Measurements from ENCODE around the gene MAPRE3.

MAPRE3 gene

DNA sequence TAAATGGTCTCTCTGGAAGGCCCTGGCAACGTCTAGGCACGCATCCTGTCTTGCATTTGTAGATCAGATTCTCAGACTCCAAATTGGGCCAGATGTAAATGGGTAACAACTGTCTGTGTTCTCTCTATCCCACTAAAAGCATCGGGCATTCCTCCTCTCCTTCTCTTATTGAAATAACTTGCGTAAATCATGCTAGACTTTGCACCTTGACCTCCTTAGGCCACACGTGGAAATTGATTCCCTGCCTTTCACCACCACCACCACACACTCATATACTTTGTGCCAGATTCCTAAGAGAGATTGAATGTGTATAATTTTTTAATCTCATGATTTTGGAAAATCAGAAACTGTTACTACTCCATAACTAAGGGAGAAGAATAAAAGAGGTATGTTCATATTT, 21.3 kb downstream of the MAPRE3 start:
- Histone ChIP-seq H3K4me3 (ENCODE audit: low read depth, low read length) (no peak overlapping the region), H3K36me3 (ENCODE audit: control insufficient read depth, insufficient read depth, low read length) (no peaks in the 10 kb centered on the region), H3K4me1 (ENCODE audit: control insufficient read depth, insufficient read depth, low read length) (no peaks in the 10 kb centered on the region), H3K9ac (ENCODE audit: low read depth, low read length) (no peak overlapping the region), H3K27me3 (ENCODE audit: control insufficient read depth, insufficient read depth, low read length) (no peaks in the 10 kb centered on the region), H3K9me3 (ENCODE audit: control insufficient read depth, insufficient read depth, low read length) (no peaks in the 10 kb centered on the region)

DNA sequence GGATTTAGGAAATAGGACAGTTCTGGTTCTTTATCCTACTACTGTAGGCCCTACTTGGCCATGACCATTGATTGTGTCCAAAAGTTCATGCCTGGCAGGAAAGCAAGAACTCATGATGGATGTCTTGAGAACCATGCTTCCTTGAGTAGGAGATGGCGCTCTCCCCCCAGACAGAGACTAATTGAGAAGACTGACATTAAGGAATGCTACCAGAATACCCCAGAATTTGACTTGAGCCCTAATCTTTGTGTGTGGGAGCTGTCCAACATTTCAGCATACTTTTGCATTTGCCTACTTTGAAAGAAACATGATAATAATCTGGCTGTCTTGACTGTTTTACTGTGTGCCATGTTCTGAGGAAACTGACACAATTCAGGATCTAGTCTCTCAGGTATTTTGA, 23.3 kb downstream of the MAPRE3 start:
- Histone ChIP-seq H3K4me3 (ENCODE audit: low read depth, low read length) (no peak overlapping the region), H3K27me3 (ENCODE audit: control insufficient read depth, insufficient read depth, low read length) (no peaks in the 10 kb centered on the region), H3K4me1 (ENCODE audit: control insufficient read depth, insufficient read depth, low read length) (no peaks in the 10 kb centered on the region), H3K9ac (ENCODE audit: low read depth, low read length) (no peak overlapping the region), H3K36me3 (ENCODE audit: control insufficient read depth, insufficient read depth, low read length) (no peaks in the 10 kb centered on the region), H3K9me3 (ENCODE audit: control insufficient read depth, insufficient read depth, low read length) (no peaks in the 10 kb centered on the region)

DNA sequence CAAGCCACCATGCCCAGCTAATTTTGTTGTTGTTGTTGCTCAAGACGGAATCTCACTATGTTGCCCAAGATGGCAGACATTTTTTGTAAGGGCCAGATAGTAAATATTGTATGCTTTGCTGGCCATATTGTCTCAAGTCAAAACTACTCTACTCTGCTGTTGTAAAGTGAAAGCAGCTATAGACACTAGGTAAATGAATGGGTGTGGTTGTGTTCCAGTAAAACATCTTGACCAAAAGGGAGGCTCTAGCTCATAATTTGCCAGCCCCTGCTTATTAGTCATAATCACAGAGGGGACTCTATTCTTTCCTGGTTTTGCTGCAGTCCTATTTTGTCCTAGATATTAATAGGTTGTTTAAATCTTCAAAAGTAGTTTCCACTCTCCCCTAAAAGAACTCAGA, 24.5 kb downstream of the MAPRE3 start:
- H3K9ac ChIP-seq (ENCODE audit: low read depth, low read length), result no peak overlapping the region
- no peaks in the 10 kb centered on the region for H3K4me1 ChIP-seq (ENCODE audit: control insufficient read depth, insufficient read depth, low read length)
- no peak overlapping the region for H3K4me3 ChIP-seq (ENCODE audit: low read depth, low read length)
- H3K9me3 ChIP-seq (ENCODE audit: control insufficient read depth, insufficient read depth, low read length), result no peaks in the 10 kb centered on the region
- H3K27me3 ChIP-seq (ENCODE audit: control insufficient read depth, insufficient read depth, low read length), result no peaks in the 10 kb centered on the region
- H3K36me3 ChIP-seq (ENCODE audit: control insufficient read depth, insufficient read depth, low read length), result no peaks in the 10 kb centered on the region

DNA sequence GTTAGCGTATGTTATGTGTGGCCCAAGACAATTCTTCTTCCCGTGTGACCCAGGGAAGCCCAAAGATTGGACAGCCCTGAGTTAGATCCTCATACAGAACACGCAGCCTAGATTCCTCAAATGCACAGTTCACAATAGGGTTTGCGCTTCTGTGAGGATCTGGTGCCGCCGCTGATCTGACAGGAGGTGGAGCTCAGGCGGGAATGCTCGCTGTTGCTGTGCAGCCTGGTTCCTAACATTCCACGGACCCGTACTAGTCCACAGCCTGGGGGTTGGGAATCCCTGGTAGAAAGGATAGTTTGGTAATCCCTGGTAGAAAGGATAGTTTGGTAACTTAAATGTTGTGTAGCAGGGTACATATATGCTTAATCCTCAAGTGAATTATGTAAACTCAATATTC, 27.0 kb downstream of the MAPRE3 start:
- Histone ChIP-seq H3K4me3 (ENCODE audit: low read depth, low read length) (no peak overlapping the region), H3K9me3 (ENCODE audit: control insufficient read depth, insufficient read depth, low read length) (no peaks in the 10 kb centered on the region), H3K36me3 (ENCODE audit: control insufficient read depth, insufficient read depth, low read length) (no peaks in the 10 kb centered on the region), H3K4me1 (ENCODE audit: control insufficient read depth, insufficient read depth, low read length) (no peaks in the 10 kb centered on the region), H3K27me3 (ENCODE audit: control insufficient read depth, insufficient read depth, low read length) (no peaks in the 10 kb centered on the region), H3K9ac (ENCODE audit: low read depth, low read length) (no peak overlapping the region)

DNA sequence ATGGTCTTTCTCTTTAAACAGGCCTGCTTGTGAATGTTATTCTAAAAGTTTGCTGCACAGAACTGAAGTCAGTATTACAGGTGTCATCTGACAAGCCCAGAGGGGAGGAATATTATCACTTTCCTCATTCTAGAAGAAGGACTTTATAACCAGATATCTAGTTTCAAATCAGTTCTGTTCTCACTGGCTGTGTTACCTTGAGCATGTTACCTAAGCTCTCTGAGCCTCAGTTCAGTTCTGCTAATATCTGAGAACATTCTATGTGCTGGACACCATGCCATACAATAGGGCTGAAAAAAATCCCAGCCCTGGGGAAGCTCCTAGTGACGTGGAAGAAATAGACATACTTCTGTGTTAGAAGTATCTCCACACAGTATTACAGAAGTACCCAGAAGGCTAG, 27.9 kb downstream of the MAPRE3 start:
- Histone ChIP-seq H3K36me3 (ENCODE audit: control insufficient read depth, insufficient read depth, low read length) (no peaks in the 10 kb centered on the region), H3K9me3 (ENCODE audit: control insufficient read depth, insufficient read depth, low read length) (no peaks in the 10 kb centered on the region), H3K4me1 (ENCODE audit: control insufficient read depth, insufficient read depth, low read length) (no peaks in the 10 kb centered on the region), H3K4me3 (ENCODE audit: low read depth, low read length) (no peak overlapping the region), H3K27me3 (ENCODE audit: control insufficient read depth, insufficient read depth, low read length) (no peaks in the 10 kb centered on the region), H3K9ac (ENCODE audit: low read depth, low read length) (no peak overlapping the region)

DNA sequence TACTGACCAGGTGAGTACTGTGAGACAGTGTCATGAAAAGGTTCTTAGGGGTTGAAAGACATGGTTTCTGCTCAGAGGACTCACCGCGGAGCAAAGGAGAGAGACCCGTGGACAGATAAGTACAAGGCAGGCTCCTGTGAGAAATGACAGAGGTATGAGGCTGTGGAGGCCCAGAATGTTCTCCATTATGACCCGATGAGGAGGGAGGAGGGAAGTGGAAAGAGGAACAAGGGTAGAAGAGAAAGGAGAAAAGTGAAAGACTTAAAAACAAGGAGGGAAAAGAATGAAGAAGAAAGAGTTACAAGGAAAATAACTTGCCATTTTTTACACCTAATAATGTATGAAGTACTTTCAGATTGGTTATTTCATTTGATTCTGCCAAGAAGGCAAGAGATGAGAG, 29.8 kb downstream of the MAPRE3 start:
- Histone ChIP-seq H3K36me3 (ENCODE audit: control insufficient read depth, insufficient read depth, low read length) (no peaks in the 10 kb centered on the region), H3K4me3 (ENCODE audit: low read depth, low read length) (no peak overlapping the region), H3K9ac (ENCODE audit: low read depth, low read length) (no peak overlapping the region), H3K27me3 (ENCODE audit: control insufficient read depth, insufficient read depth, low read length) (no peaks in the 10 kb centered on the region), H3K9me3 (ENCODE audit: control insufficient read depth, insufficient read depth, low read length) (no peaks in the 10 kb centered on the region), H3K4me1 (ENCODE audit: control insufficient read depth, insufficient read depth, low read length) (no peaks in the 10 kb centered on the region)

DNA sequence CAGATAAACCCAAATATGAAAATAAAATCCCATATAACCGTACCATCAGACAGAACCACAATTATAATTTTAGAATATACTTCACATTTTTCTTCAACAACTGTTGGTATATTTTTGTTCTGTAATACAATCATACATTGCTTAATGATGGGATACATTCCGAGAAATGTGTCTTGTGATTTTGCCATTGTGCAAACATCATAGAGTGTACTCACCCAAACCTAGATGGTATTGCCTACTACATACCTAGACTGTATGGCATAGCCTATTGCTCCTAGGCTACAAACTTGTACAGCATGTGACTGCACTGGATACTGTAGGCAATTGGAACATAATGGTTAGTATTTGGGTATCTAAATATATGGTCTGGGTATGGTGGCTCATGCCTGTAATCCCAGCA, 30.6 kb downstream of the MAPRE3 start:
- H3K4me1 ChIP-seq (ENCODE audit: control insufficient read depth, insufficient read depth, low read length), result no peaks in the 10 kb centered on the region
- no peaks in the 10 kb centered on the region for H3K36me3 ChIP-seq (ENCODE audit: control insufficient read depth, insufficient read depth, low read length)
- H3K9ac ChIP-seq (ENCODE audit: low read depth, low read length), result no peak overlapping the region
- H3K9me3 ChIP-seq (ENCODE audit: control insufficient read depth, insufficient read depth, low read length), result no peaks in the 10 kb centered on the region
- H3K27me3 ChIP-seq (ENCODE audit: control insufficient read depth, insufficient read depth, low read length), result no peaks in the 10 kb centered on the region
- H3K4me3 ChIP-seq (ENCODE audit: low read depth, low read length), result no peak overlapping the region

DNA sequence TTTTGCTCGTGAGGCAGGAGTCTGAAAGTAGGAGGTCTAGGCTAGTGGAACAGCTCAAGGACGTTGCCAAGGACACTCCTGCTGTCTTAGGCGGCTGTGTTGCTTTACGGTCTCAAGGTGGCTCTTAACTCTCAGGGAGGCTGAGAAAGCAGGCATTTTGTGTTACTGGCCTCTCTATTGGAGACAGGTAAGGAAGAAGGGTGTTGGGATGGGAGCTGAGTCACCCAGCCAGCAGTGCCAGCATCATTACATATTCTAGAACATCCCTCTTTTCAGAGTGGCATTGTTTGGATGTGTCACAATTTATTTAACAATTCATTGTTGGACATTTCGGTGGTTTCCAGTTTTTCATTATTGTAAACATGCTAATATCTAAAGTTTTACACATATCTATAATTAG, 31.5 kb downstream of the MAPRE3 start:
- Histone ChIP-seq H3K27me3 (ENCODE audit: control insufficient read depth, insufficient read depth, low read length) (no peaks in the 10 kb centered on the region), H3K9ac (ENCODE audit: low read depth, low read length) (no peak overlapping the region), H3K4me1 (ENCODE audit: control insufficient read depth, insufficient read depth, low read length) (no peaks in the 10 kb centered on the region), H3K36me3 (ENCODE audit: control insufficient read depth, insufficient read depth, low read length) (no peaks in the 10 kb centered on the region), H3K9me3 (ENCODE audit: control insufficient read depth, insufficient read depth, low read length) (no peaks in the 10 kb centered on the region), H3K4me3 (ENCODE audit: low read depth, low read length) (no peak overlapping the region)

DNA sequence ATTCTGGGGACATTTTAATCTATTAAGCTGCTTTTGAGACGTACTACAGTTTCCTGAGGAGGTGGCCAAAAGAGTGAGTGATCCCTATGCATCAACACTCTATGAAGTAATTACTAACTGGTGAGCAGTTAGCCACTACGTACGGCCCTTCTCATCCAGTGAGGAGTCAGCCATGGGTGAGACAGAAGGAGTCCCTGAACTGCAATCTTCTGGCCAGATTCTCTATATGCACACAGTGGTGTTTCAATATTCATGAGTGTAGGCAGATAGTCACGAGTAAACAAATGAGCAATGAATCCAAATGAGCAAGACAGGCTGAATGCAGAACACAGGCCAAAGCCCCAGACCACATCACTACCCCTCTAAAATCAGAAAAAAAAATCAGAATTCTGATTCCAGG, 32.6 kb downstream of the MAPRE3 start:
- H3K4me1 ChIP-seq (ENCODE audit: control insufficient read depth, insufficient read depth, low read length), result no peaks in the 10 kb centered on the region
- no peaks in the 10 kb centered on the region for H3K36me3 ChIP-seq (ENCODE audit: control insufficient read depth, insufficient read depth, low read length)
- H3K9ac ChIP-seq (ENCODE audit: low read depth, low read length), result no peak overlapping the region
- H3K27me3 ChIP-seq (ENCODE audit: control insufficient read depth, insufficient read depth, low read length), result no peaks in the 10 kb centered on the region
- no peak overlapping the region for H3K4me3 ChIP-seq (ENCODE audit: low read depth, low read length)
- no peaks in the 10 kb centered on the region for H3K9me3 ChIP-seq (ENCODE audit: control insufficient read depth, insufficient read depth, low read length)

DNA sequence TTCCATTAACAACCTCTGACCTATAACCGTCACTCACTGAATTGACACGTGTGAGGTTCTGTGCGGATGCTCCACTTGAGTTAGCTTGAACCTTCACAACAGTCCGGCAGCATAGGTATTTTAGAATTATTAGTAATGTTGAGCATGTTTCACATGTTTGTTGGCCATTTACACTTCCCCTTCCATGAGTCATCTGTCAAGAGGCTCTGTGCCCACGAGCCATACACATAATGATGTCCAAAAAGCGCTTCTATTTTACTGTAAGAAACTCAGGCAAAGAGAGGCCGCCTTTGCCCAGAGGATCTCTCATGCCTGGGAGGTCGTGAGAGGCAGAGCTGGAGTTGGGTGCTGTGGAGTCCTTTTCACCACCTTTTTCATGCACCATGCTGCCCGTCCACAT, 33.4 kb downstream of the MAPRE3 start:
- no peaks in the 10 kb centered on the region for H3K27me3 ChIP-seq (ENCODE audit: control insufficient read depth, insufficient read depth, low read length)
- no peaks in the 10 kb centered on the region for H3K4me1 ChIP-seq (ENCODE audit: control insufficient read depth, insufficient read depth, low read length)
- no peak overlapping the region for H3K4me3 ChIP-seq (ENCODE audit: low read depth, low read length)
- no peaks in the 10 kb centered on the region for H3K36me3 ChIP-seq (ENCODE audit: control insufficient read depth, insufficient read depth, low read length)
- H3K9me3 ChIP-seq (ENCODE audit: control insufficient read depth, insufficient read depth, low read length), result no peaks in the 10 kb centered on the region
- H3K9ac ChIP-seq (ENCODE audit: low read depth, low read length), result no peak overlapping the region

DNA sequence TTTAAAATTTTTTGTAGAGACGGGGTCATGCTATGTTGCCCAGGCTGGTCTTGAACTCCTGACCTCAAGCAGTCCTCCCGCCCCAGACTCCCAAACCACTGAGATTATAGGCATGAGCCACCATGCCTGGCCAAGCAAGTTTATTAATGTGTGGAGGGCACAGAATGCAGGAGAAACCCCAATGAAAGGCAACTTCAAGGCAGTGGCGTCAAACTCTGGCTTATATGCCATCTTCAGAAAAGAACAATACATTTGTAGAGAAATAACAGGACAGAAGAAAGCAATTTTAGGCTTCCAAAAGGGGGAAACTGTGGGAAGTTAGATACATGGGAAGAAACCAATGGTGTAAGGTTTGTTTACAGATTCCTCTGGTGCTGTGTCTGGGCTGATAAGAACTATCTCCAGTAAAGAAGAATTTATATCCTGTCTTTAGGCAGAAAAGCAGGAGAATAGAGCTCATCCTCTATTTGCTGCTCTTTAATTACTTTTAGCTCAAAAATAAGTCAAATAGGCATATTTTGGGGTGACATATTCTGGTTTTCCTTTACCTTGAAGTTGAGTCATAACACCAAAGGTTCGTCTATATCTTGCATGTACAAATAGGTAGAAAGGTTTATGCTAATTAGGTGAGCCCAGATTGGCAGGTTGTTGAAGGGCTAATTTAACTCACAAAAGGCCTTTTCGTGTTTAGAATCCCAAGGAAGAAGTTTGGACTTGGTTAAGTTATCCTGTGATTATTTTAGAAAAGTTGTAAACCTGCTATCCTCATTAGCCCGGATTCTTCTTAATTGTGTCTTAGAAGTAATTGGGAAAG, 36.4 kb downstream of the MAPRE3 start:
- Histone ChIP-seq H3K36me3 (ENCODE audit: control insufficient read depth, insufficient read depth, low read length) (no peaks in the 10 kb centered on the region), H3K9me3 (ENCODE audit: control insufficient read depth, insufficient read depth, low read length) (no peaks in the 10 kb centered on the region), H3K4me1 (ENCODE audit: control insufficient read depth, insufficient read depth, low read length) (no peaks in the 10 kb centered on the region), H3K4me3 (ENCODE audit: low read depth, low read length) (no peak overlapping the region), H3K9ac (ENCODE audit: low read depth, low read length) (no peak overlapping the region), H3K27me3 (ENCODE audit: control insufficient read depth, insufficient read depth, low read length) (no peaks in the 10 kb centered on the region)

DNA sequence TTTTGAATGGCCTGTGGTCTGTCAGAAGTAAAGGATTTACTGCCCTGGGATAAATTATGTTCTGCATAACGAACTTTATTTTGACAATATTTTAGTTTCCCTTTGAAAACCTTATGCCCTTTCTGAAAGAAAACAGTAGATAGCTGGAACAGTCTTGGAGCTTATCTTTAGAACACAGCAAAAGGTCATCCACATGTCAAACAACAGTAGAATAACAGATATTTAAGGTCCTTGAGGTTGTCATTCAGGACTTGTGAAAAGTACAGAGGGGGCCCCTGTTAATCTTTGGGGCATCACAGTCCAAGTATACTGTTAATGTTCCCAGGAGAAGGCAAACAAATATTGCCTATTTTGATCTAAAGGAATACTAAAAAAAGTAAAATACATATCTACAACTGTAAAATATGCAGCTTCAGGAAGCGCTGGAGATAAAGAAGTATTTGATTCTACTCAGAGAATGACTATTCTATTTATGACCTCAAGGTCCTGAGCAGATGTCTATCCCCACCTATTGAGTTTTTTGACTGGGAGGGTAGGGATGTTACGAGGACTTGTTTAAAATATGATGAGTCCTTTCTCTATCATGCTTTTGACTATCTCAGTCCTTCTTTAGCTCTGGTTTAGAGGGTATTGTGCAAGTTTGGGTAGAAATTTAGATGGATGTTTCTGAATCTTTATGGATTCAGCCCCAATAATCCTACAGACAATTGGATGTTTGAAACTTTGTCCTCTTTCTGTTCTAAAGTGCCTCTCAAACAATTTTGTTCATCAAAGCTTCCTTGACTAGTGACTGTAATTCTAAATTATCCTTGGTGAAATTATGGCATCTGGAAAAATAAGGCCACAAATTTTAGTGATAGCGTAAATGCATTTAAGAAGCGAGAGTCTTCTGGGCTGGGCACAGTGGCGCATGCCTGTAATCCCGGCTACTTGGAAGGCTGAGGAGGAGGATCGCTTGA, 37.3 kb downstream of the MAPRE3 start:
- Histone ChIP-seq H3K4me1 (ENCODE audit: control insufficient read depth, insufficient read depth, low read length) (no peaks in the 10 kb centered on the region), H3K36me3 (ENCODE audit: control insufficient read depth, insufficient read depth, low read length) (no peaks in the 10 kb centered on the region), H3K4me3 (ENCODE audit: low read depth, low read length) (no peak overlapping the region), H3K9me3 (ENCODE audit: control insufficient read depth, insufficient read depth, low read length) (peaks cover 3% of the 10 kb centered on the region), H3K9ac (ENCODE audit: low read depth, low read length) (no peak overlapping the region), H3K27me3 (ENCODE audit: control insufficient read depth, insufficient read depth, low read length) (no peaks in the 10 kb centered on the region)
